Measurements from ENCODE around the gene RFPL4AL1. TPM values are rescaled to one million over a fixed set of nuclear protein-coding genes. Genes with fewer than 3 reads are reported as not detected.

RFPL4AL1 gene
- total and polyA plus RNA-seq, 9 of the 15 experiments (the other 6 are each of a cell fraction or from before 2014, with no cell fraction given), result 0.18 to 0.21 TPM; not detected in 7

DNA sequence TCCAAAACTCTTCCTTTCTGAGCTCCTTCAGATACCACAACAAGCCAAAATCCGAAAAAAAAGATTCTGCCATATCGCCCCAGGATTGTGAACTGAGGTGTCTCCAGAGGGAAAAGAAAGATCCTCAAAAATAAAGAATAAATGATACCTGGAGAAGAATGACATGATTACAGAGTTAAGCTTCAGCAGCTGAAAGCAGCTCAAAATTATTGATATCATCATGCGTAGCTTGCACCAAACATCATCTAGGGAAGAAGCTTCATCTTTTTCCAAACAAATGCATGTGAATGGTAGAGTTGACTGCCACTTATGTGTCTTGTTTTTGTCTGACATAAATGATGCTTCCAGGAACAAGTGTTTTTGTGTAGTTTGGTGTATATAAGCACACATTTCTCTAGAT, 30.6 kb upstream of the RFPL4AL1 start, which contains the start of gene NLRP9 (continued):
- TF ChIP-seq, protein P1, sequence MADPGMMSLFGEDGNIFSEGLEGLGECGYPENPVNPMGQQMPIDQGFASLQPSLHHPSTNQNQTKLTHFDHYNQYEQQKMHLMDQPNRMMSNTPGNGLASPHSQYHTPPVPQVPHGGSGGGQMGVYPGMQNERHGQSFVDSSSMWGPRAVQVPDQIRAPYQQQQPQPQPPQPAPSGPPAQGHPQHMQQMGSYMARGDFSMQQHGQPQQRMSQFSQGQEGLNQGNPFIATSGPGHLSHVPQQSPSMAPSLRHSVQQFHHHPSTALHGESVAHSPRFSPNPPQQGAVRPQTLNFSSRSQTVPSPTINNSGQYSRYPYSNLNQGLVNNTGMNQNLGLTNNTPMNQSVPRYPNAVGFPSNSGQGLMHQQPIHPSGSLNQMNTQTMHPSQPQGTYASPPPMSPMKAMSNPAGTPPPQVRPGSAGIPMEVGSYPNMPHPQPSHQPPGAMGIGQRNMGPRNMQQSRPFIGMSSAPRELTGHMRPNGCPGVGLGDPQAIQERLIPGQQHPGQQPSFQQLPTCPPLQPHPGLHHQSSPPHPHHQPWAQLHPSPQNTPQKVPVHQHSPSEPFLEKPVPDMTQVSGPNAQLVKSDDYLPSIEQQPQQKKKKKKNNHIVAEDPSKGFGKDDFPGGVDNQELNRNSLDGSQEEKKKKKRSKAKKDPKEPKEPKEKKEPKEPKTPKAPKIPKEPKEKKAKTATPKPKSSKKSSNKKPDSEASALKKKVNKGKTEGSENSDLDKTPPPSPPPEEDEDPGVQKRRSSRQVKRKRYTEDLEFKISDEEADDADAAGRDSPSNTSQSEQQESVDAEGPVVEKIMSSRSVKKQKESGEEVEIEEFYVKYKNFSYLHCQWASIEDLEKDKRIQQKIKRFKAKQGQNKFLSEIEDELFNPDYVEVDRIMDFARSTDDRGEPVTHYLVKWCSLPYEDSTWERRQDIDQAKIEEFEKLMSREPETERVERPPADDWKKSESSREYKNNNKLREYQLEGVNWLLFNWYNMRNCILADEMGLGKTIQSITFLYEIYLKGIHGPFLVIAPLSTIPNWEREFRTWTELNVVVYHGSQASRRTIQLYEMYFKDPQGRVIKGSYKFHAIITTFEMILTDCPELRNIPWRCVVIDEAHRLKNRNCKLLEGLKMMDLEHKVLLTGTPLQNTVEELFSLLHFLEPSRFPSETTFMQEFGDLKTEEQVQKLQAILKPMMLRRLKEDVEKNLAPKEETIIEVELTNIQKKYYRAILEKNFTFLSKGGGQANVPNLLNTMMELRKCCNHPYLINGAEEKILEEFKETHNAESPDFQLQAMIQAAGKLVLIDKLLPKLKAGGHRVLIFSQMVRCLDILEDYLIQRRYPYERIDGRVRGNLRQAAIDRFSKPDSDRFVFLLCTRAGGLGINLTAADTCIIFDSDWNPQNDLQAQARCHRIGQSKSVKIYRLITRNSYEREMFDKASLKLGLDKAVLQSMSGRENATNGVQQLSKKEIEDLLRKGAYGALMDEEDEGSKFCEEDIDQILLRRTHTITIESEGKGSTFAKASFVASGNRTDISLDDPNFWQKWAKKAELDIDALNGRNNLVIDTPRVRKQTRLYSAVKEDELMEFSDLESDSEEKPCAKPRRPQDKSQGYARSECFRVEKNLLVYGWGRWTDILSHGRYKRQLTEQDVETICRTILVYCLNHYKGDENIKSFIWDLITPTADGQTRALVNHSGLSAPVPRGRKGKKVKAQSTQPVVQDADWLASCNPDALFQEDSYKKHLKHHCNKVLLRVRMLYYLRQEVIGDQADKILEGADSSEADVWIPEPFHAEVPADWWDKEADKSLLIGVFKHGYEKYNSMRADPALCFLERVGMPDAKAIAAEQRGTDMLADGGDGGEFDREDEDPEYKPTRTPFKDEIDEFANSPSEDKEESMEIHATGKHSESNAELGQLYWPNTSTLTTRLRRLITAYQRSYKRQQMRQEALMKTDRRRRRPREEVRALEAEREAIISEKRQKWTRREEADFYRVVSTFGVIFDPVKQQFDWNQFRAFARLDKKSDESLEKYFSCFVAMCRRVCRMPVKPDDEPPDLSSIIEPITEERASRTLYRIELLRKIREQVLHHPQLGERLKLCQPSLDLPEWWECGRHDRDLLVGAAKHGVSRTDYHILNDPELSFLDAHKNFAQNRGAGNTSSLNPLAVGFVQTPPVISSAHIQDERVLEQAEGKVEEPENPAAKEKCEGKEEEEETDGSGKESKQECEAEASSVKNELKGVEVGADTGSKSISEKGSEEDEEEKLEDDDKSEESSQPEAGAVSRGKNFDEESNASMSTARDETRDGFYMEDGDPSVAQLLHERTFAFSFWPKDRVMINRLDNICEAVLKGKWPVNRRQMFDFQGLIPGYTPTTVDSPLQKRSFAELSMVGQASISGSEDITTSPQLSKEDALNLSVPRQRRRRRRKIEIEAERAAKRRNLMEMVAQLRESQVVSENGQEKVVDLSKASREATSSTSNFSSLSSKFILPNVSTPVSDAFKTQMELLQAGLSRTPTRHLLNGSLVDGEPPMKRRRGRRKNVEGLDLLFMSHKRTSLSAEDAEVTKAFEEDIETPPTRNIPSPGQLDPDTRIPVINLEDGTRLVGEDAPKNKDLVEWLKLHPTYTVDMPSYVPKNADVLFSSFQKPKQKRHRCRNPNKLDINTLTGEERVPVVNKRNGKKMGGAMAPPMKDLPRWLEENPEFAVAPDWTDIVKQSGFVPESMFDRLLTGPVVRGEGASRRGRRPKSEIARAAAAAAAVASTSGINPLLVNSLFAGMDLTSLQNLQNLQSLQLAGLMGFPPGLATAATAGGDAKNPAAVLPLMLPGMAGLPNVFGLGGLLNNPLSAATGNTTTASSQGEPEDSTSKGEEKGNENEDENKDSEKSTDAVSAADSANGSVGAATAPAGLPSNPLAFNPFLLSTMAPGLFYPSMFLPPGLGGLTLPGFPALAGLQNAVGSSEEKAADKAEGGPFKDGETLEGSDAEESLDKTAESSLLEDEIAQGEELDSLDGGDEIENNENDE (IDR thresholded peaks at IDR 0.05; ENCODE audit: low read depth, low read length), result no peak
